Hematopoietic multipotent progenitor cell treated with erythropoietin and hydrocortisone succinate and interleukin-3 and kit ligand, for 17 days (in vitro differentiated cells): ENCODE measurements around the gene GNA12.

Experiments
- DNase-seq: peaks from one replicate; pipeline ENCODE4 v3.0.0-alpha.2; 2015; ENCODE audit warnings: low spot score

Gene GNA12

DNA sequence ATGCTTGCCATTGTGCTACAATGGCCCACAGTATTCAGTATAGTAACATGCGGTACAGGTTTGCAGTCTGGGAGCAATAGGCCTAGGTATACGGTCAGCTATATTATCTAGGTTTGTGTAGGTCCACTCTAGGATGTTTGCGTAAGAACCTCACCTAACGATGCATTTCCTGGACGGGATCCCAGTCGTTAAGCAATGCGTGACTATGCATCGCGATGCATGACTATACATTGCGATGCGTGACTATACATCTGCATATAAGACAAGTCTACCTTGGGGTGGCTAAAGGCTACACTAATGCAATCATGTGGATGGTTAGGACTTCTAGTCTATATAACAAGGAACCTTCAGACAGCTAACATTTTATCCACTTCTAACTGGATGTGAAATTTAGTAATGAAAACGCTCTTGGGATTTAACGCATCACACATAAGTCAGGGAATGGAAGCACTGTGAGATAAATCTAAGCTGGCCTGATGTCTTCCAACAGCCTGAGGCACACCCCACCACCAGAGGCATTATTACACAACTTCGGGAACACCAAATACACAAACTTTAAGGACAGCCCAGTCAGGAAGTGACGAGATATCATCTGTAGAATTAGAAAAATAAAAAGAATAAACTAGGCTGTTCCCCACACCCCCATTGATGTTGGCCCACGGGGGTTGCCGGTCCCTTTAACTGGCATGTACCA lies 9.2 kb downstream of the GNA12 start:
- DNase-seq: no peak

DNA sequence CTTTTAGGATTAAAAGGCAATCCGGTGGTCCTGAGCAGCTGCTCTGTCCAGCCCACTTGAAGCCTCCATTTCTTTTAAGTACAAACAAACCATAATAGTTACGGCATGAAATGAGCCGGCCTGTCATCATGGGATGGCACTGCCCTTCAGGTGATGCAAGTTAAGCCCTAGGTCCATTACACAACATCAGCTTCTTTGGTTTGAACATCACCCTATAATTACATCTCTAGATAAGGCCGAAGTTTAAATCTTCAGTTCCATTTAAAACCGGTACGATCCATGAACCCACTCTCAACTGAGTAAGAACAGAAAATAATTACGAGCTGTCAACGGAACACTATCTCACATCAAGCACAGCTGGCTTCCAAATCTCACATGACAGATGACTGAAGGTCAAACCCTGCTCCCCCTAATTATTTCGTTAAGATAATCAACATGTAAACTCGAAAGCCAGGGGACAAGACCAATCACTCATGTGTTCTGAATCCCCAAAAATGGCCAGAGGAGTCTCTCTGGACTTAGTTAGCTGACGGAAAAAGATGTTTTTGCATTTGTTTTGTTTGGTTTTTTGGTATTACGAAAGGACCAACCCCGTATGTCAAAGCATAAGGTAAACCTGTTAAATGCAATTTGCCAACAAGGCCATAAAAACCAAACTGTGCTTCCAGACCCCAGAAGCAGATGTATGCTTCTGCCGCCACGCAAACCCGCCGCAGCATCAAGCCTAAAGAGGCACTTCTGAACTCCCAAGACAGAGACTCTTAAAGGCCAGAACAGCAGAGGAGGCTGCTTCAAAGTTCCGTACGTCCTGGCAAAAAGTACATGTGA lies 10.8 kb downstream of the GNA12 start:
- DNase-seq: no peak

GRCh38 chr7:2832461-2832860 lies 11.6 kb downstream of the GNA12 start:
- no peak for DNase-seq

GRCh38 chr7:2830609-2831376 lies 13.3 kb downstream of the GNA12 start:
- no peak for DNase-seq

DNA sequence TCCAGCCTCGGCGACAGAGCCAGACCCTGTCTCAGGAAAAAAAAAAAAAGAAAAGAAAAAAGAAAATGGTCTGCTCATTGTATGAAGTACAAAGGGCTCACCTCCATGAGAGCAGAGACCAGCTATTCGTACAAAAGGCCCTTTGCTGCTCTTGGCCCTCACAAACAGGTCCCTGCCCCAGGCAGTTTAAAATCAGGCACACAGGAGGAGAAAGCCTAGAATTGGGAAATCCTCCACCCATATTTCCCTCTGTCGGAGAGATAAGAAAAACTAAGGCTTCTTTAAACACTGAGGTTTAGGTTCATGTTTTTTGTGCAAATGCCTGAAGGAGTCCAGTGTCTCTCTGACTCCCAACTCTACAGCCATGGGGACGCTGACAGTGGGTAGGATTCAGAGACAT lies 15.1 kb downstream of the GNA12 start:
- DNase-seq: no peak

DNA sequence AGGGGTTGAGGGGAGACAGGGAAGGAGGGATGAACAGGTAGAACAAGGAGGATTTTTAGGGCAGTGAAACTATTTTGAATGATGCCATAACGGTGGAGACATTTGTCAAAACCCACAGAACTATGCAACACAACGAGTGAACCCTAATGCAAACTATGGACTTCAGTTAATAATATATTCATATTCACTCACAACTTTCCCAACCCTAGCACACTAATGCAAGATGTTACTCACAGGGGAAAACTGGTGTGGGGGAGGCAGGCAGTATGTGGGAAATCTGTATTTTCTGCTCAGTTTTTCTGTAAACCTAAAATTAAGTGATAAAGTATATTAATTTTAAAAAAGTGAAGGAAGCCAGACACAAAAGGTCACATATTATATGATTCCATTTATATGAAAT lies 17.3 kb downstream of the GNA12 start:
- no peak for DNase-seq

DNA sequence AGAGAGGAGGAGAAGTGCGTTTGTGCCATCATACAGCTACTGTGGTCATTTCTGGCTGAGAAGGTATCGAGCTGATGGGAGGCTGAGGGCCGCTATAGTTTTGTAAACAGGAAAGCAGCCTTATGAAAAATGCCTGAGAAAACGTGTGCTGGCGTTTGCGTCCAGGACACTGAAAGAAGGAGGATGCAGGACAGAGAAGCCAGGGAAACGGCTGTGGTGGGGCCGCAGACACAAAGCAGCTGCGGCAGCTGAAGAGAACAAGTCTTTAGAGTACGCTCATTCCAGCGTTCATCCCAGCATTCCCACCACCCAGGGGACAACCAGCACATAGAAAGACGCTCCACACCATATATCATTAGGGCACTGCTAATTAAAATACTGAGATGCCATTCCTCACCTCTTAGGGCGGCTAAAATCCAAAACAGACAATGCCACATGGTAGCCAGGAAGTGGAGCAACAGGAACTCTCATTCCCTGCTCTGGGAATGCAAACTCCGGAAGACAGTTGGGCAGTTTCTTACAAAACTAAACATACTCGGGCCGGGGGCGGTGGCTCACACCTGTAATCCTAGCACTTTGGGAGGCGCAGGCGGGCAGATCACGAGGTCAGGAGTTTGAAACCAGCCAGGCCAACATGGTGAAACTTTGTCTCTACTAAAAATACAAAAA lies 18.4 kb downstream of the GNA12 start:
- DNase-seq: no peak

GRCh38 chr7:2824678-2825461 lies 19.2 kb downstream of the GNA12 start:
- no peak for DNase-seq

DNA sequence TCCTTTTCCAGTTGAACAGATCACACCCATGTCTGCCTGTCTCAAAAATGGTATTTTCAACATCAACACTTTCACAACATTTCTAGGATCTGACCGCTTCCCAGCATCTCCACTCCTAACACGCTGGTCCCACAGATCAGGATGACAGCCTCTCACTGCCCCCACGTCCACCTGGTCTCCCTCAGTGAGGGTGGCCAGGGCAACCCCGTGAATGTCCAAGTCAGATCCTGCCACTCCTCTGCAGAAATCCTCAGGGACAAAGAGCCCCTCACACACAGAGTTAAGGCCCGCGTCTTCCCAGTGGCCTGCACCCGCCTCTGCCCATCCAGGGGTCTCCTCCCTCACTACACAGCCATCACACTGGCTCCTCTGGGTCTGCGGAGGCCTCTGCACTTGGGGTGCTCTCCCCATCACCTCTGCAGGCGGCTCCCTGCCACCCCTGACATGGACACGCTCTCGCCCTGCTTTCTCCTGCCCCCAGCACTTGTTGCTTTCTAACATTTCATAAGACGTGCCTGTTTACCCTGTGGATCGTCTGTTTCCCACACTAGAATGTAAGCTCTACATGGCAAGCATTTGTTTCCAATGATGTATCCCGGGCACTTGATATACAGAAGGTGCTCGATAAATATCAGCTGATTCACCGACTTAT lies 20.0 kb downstream of the GNA12 start:
- no peak for DNase-seq

GRCh38 chr7:2823130-2823529 lies 21.0 kb downstream of the GNA12 start:
- DNase-seq: no peak

DNA sequence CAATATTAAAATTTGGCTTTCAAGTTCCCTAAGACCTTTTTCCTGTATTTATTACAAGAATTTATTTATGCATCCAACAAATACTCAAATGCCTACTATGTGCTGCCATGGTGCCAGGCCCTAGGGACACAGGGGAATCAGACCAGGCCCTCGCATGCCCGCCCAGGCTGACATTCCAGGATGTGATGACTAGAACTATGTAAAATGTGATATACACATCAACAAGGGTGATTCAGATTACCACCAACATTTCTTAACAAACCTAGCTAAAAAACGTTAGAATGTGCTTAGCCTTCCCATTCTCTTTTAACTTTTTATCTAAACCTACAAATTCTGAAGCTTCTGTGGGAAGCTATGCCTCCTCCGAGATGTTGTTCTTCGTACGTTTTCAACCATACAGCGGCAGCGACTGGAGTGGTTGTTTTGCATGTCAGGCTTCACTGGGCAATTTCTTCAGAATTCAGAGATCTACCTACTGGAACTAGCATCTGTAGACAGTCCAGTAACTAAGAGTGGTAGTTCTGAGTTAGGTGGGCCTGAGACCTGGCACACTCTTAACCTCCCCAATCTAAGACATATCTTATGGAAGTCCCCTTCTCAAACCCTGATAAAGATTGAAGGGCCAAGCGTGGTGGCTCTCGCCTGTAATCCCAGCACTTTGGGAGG lies 22.1 kb downstream of the GNA12 start:
- no peak for DNase-seq

DNA sequence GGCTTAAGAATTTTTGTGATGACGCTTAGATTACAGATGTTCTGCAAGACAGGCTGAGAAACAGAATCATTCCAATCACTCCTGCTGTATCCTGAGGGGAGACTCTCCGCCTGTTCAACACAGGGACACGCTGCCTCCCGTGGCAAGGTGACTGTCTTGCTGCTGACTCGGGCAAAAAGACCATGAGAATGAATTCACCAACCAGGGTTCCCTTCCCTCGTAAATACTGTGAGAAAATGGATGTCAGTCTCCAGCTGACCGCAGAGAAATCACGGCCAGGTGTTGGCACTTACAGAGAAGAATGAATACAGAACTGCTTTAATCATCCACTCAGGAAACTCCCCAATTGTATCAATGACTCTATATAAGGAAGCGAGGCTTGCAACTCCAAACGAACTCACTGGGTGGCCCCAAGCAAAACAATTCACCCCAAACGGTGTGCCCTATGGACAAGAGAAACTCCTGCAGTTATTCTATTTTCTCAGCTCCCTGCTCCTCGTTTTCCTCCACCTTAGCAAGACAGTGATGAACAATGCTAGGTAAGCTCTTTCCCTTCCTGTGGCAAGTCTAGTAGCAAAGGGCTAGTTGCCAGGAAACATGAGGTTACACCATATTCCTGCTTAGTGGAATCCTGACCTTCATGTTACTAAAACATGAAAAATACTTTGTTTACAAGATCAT lies 22.8 kb downstream of the GNA12 start:
- no peak for DNase-seq

GRCh38 chr7:2820508-2820934 lies 23.6 kb downstream of the GNA12 start:
- DNase-seq: no peak

GRCh38 chr7:2819954-2820397 lies 24.1 kb downstream of the GNA12 start:
- no peak for DNase-seq

GRCh38 chr7:2819161-2819953 lies 24.8 kb downstream of the GNA12 start:
- DNase-seq: no peak

GRCh38 chr7:2818653-2819052 lies 25.5 kb downstream of the GNA12 start:
- no peak for DNase-seq

DNA sequence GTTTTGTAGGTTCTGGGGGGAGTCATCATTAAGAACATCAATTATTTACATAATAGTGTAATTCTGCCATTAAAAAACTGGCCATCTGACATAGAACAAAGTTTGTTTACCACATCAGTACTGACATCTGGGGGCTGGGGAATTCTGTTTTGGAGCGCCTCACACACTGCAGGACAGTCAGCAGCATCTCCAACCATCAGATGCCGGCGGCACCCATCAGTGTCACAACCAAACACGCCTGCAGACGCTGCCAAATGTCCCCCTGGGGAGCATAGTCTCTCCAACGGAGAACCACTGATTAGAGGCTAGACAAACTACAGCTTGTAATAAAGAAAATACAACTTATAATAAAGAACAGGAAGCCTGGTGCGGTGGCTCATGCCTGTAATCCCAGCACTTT lies 26.0 kb downstream of the GNA12 start:
- DNase-seq: no peak

DNA sequence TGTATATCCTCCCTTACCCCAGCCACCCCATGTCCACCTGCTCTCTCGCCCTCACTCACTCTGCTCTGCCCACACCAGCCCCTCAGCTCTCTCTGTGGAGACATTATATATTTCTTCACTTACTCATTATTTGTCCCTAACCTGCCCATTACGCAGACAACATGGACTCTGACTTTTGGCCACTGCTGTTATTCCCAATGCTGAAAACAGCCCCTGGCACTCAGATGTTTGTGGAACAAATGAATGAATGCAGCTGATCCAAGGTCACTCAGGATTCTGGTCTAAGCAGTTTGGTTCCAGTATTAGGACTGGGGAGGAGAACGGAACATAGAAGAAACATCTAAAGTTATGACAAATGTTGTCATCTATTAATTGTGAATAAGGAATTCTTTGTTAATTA lies 26.7 kb downstream of the GNA12 start:
- DNase-seq: no peak

GRCh38 chr7:2815875-2816245 lies 28.2 kb downstream of the GNA12 start:
- no peak for DNase-seq
